HTR-8/SVneo (cell line): Measurements from ENCODE around the gene FARP1.

Experiments
- DNase-seq: peaks from one replicate; pipeline ENCODE4 v3.0.0; 2011; ENCODE audit warnings: low spot score, mixed read lengths; ENCODE audit not compliant: insufficient read length
- FAIRE-seq: peaks from 2 replicates; lab custom pipeline; 2011; peaks lifted over from hg19 to GRCh38; lab: Jason Lieb, UNC

Gene FARP1

GRCh38 chr13:98500963-98501421, 358.1 kb downstream of the FARP1 start:
- no peak for FAIRE-seq
- DNase-seq = no peak

- no peak for DNase-seq
- FAIRE-seq = no peak
Measured at GRCh38 chr13:98503175-98504028, 360.5 kb downstream of the FARP1 start.

- DNase-seq = no peak
- no peak for FAIRE-seq
Measured at GRCh38 chr13:98504029-98504351, 361.1 kb downstream of the FARP1 start.

GRCh38 chr13:98504371-98504963, 361.6 kb downstream of the FARP1 start:
- DNase-seq = no peak
- no peak for FAIRE-seq
